HEK293T (cell line): Measurements from ENCODE around the gene ABI1.

Experiments
- BHLHE40 ChIP-seq: fragments of 450-650 bp; IDR thresholded peaks from 2 replicates; pipeline ENCODE4 v1.6.1; 2016; ENCODE audit warnings: mild to moderate bottlenecking, moderate library complexity, borderline replicate concordance
- ELF4 ChIP-seq: fragments of 450-650 bp; IDR thresholded peaks from 2 replicates; pipeline ENCODE4 v1.6.1; 2017; ENCODE audit warnings: antibody characterized with exemption
- FOXA1 ChIP-seq: fragments of 450-650 bp; IDR thresholded peaks from 2 replicates; pipeline ENCODE4 v1.6.1; 2016; ENCODE audit warnings: mild to moderate bottlenecking
- FOXK2 ChIP-seq: fragments of 450-650 bp; IDR thresholded peaks from 2 replicates; pipeline ENCODE4 v1.6.1; 2016; ENCODE audit warnings: mild to moderate bottlenecking
- HDGF ChIP-seq: fragments of 450-650 bp; IDR thresholded peaks from 2 replicates; pipeline ENCODE4 v1.6.1; 2017; ENCODE audit warnings: antibody characterized with exemption, borderline replicate concordance
- L3MBTL2 ChIP-seq: fragments of 450-650 bp; conservative IDR thresholded peaks from 2 replicates; pipeline ENCODE4 v1.6.1; 2016; ENCODE audit warnings: mild to moderate bottlenecking
- SP1 ChIP-seq: fragments of 450-650 bp; IDR thresholded peaks from 2 replicates; pipeline ENCODE4 v1.6.1; 2017
- TARDBP ChIP-seq: fragments of 450-650 bp; IDR thresholded peaks from 2 replicates; pipeline ENCODE4 v1.6.1; 2016

DNA sequence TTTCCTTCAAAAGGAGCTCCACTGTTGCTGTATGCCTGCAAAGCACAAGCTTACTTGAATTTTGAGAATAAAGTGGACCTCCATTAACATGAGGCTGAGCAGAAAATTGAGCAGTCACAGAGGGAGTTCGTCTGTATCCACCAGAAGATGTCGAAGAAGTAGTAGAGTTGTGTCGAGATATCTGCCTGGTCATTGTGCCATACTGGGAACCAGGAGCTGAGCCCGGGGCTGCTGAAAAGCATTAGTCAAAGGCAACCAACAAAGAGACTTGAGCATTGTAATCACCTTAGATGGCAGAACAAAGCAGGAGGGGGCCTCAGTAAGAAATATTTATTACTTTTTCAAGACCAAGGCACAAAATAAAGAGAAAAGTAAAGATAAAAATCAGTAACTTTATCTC is 101.8 kb downstream of the ABI1 start:
- TF ChIP-seq FOXK2 = no peak
- no peak for TF ChIP-seq ELF4
- no peak for TF ChIP-seq BHLHE40
- TF ChIP-seq TARDBP = no peak
- TF ChIP-seq SP1 = no peak
- TF ChIP-seq FOXA1 = no peak
- TF ChIP-seq L3MBTL2 = no peak
- TF ChIP-seq HDGF = no peak
